Glutamatergic neuron (in vitro differentiated cells): ENCODE measurements around the gene AKNA. TPM values are rescaled to one million over a fixed set of nuclear protein-coding genes. Genes with fewer than 3 reads are reported as not detected.
A peak's percentile ranks its signal among the peaks of the same experiment; 100 is the strongest.

Experiments
- DNase-seq: peaks from one replicate; pipeline ENCODE4 v3.0.0; 2022
- H3K27ac Mint-ChIP-seq: one replicate; pipeline ENCODE4 v1.8.0; 2020; ENCODE audit warnings: mild to moderate bottlenecking, mixed read lengths, inconsistent platforms; ENCODE audit not compliant: unreplicated experiment
- H3K27me3 Mint-ChIP-seq: one replicate; pipeline ENCODE4 v1.8.0; 2020; ENCODE audit warnings: mild to moderate bottlenecking, moderate library complexity, mixed read lengths, inconsistent platforms; ENCODE audit not compliant: unreplicated experiment
- H3K36me3 Mint-ChIP-seq: one replicate; pipeline ENCODE4 v1.8.0; 2020; ENCODE audit warnings: mild to moderate bottlenecking, mixed read lengths, inconsistent platforms; ENCODE audit not compliant: unreplicated experiment
- H3K4me1 Mint-ChIP-seq: one replicate; pipeline ENCODE4 v1.8.0; 2020; ENCODE audit warnings: mild to moderate bottlenecking, low read depth, mixed read lengths, inconsistent platforms; ENCODE audit not compliant: unreplicated experiment
- H3K4me3 Mint-ChIP-seq: one replicate; pipeline ENCODE4 v1.8.0; 2020; ENCODE audit warnings: mild to moderate bottlenecking, mixed read lengths, inconsistent platforms; ENCODE audit not compliant: unreplicated experiment
- H3K9me3 Mint-ChIP-seq: one replicate; pipeline ENCODE4 v1.8.0; 2020; ENCODE audit warnings: mild to moderate bottlenecking, moderate library complexity, mixed read lengths, inconsistent platforms; ENCODE audit not compliant: unreplicated experiment
- total RNA-seq: library from RNA; stranded (reverse); fragmentation: NEBNext Ultra II Directional; extraction: Animal tissue kit (Norgen Biotek cat#: 25700); gene quantifications from one replicate; pipeline ENCODE4 v1.2.1, GENCODE V29; 2021; ENCODE audit not compliant: unreplicated experiment
- TF ChIP-seq, protein P1 (sequence below): fragments of 200-600 bp; sonication (generic); IDR thresholded peaks from one replicate; pipeline ENCODE4 v1.5.0; 2021; ENCODE audit not compliant: partially characterized antibody, unreplicated experiment

The AKNA gene
- total RNA-seq, 1 donor from 2014 or later: 32.6 TPM

DNA sequence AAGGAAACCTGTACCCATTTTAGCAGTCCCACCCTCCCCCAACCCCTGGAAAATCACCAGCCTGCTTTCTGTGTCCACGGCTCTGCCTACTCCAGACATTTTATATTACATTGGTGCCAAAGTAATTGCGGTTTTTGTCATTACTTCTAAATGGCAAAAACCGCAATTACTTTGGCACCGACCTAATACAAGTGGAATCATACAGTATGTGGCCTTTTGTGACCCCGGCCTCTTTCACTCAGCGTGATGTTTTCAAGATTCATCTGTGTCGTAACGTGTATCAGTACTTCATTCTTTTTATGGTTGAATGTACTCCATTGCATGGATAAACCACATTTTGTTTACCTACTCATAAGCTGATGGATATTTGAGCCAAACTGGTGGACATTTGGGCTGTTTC lies 74.6 kb downstream of the AKNA start:
- no peak overlapping the region for H3K4me3 Mint-ChIP-seq
- H3K27ac Mint-ChIP-seq: peak overlapping the region; percentile 59
- no peaks in the 10 kb centered on the region for H3K36me3 Mint-ChIP-seq
- DNase-seq: no peak
- peaks cover 5% of the 10 kb centered on the region for H3K27me3 Mint-ChIP-seq
- H3K4me1 Mint-ChIP-seq: peaks cover 9% of the 10 kb centered on the region
- peaks cover 2% of the 10 kb centered on the region for H3K9me3 Mint-ChIP-seq
- TF ChIP-seq, protein P1, sequence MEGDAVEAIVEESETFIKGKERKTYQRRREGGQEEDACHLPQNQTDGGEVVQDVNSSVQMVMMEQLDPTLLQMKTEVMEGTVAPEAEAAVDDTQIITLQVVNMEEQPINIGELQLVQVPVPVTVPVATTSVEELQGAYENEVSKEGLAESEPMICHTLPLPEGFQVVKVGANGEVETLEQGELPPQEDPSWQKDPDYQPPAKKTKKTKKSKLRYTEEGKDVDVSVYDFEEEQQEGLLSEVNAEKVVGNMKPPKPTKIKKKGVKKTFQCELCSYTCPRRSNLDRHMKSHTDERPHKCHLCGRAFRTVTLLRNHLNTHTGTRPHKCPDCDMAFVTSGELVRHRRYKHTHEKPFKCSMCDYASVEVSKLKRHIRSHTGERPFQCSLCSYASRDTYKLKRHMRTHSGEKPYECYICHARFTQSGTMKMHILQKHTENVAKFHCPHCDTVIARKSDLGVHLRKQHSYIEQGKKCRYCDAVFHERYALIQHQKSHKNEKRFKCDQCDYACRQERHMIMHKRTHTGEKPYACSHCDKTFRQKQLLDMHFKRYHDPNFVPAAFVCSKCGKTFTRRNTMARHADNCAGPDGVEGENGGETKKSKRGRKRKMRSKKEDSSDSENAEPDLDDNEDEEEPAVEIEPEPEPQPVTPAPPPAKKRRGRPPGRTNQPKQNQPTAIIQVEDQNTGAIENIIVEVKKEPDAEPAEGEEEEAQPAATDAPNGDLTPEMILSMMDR: no peak

DNA sequence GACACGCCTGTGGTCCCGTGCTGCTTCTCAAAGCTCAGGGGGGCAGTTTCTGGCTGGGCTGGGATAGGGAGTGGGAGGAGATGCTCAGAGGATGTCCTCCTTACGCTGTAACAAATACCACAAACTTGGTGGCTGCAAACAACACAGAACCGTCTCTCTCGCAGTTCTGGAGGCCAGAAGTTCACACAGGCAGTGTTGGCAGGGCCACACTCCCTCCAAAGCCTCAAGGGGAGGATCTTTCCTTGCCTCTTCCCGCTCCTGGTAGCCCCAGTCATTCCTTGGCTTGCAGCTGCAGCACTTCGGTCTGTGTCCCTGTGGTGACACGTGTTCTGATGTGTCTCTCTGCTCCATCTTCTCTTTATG lies 75.3 kb downstream of the AKNA start:
- Mint-ChIP-seq H3K27ac (no peak overlapping the region), H3K9me3 (peaks cover 2% of the 10 kb centered on the region), H3K4me3 (no peak overlapping the region), H3K4me1 (peaks cover 9% of the 10 kb centered on the region), H3K36me3 (no peaks in the 10 kb centered on the region), H3K27me3 (peaks cover 3% of the 10 kb centered on the region)
- no peak for DNase-seq
- TF ChIP-seq, protein P1: no peak

DNA sequence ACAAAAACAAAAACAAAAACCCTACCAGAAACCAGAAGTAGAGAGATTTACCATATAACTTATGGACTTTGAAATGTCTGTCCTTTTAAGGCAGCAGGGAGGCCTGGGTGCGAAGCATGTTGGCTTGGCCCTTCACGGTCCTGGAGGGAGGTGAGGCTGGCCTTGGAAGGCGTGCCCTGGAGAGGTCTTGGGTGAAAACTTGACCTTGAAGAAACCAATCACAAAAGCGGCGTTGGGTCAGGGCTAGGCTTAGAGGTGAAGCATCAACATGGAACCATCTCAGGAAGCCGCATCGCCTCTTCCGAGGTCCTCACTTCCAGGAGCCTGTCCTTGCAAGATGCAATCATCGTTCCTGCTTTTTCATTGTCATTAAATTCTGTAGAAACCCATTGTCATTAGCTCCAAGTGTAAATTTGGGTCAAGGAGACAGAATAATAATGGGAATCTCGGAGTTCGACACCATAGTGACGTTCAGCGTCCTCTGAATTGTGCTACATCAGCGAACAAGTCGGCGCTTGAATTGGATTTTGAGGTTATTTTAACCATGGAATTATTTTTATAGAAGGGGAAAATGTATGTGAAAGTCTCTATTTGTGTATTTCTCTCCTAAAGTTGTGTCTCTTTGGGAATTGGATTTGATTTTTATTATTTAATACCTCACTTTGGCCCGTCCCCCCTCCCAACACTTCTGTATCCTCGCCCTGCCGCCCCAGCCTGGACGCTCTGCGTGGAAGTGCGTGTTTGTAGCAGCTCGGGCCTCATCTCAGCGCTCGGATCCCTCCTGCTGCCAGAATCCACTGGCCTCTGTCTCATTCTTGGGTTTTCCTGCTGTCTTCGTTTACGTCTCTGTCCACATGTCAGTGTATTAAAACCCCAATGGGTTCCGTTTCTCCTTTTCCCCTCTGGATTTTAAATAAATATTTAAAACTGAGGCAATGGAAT lies 75.9 kb downstream of the AKNA start:
- peaks cover 6% of the 10 kb centered on the region for H3K27me3 Mint-ChIP-seq
- no peaks in the 10 kb centered on the region for H3K36me3 Mint-ChIP-seq
- H3K9me3 Mint-ChIP-seq: peaks cover 2% of the 10 kb centered on the region
- H3K4me3 Mint-ChIP-seq: no peak overlapping the region
- DNase-seq: no peak
- TF ChIP-seq, protein P1: no peak
- no peak overlapping the region for H3K27ac Mint-ChIP-seq
- H3K4me1 Mint-ChIP-seq: peaks cover 9% of the 10 kb centered on the region

DNA sequence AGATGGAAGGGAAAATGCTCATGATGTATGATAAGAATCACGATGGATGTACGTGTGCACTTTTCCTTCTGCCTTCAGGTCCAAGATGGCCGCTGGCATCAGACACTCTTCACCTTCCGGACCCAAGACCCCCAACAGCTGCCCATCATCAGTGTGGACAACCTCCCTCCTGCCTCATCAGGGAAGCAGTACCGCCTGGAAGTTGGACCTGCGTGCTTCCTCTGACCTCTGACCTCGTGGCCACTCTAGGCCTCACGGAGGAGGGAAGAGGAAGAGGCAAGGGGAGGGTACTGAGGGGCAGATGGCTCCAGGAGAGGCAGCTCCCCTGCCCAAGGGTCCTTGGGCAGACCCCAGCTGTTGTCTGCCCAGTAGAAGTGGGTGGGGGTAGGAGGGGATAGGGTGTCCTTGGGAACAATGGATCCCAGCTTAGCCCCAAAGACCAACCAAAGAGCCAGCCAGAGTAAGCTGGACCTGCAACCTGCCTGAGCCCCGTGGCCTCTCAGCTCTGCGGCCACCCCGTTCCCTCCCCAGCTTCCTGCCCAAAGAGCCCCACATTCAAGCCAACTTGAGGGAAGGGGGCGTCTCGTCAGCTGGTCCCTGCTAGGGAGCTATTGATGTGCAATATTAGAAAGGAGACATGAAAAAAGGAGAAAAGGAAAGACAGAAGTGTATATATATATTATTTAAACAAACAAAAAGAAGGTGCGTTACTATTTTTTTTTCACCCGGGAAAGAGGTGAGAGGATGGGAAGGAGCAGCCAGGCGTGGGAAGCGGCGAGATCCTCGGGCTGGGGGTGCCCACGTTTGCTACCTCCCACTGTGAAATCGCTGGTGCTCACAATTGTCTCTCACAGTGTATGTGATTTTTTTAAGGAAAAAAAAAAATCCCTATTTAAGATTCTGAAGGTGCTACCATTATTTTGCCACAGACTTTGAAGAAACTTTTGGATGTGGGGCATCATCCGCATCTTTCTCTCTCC lies 77.0 kb downstream of the AKNA start:
- no peak for DNase-seq
- no peak overlapping the region for H3K4me3 Mint-ChIP-seq
- no peaks in the 10 kb centered on the region for H3K36me3 Mint-ChIP-seq
- no peak overlapping the region for H3K27ac Mint-ChIP-seq
- TF ChIP-seq, protein P1: no peak
- peaks cover 10% of the 10 kb centered on the region for H3K4me1 Mint-ChIP-seq
- peaks cover 6% of the 10 kb centered on the region for H3K27me3 Mint-ChIP-seq
- H3K9me3 Mint-ChIP-seq: peaks cover 2% of the 10 kb centered on the region
